Activated T-cell treated with anti-CD3 and anti-CD28 coated beads, Interleukin-2, amount 50 U/mL, for 4 hours (primary cell): ENCODE measurements around the gene KIAA1328. TPM values are rescaled to one million over a fixed set of nuclear protein-coding genes. Genes with fewer than 3 reads are reported as not detected.
A peak's percentile ranks its signal among the peaks of the same experiment; 100 is the strongest.
"Not testable (repeated sequence)": the region's sequence is repeated elsewhere in the genome, so short reads cannot be mapped to it uniquely, and the experiment has no call there.

Experiments
- ATAC-seq, 2 donors: fragments of 200-7000 bp; cut with Tn5 transposase; one replicate each; pipeline ENCODE4 v1.10.0; 2021
- DNase-seq: peaks from one replicate; pipeline ENCODE4 v3.0.0-alpha.2; 2020
- H3K27me3 Mint-ChIP-seq: one replicate; pipeline ENCODE4 v1.8.0; 2021; ENCODE audit warnings: low read depth, mixed read lengths
- H3K36me3 Mint-ChIP-seq: one replicate; pipeline ENCODE4 v1.8.0; 2022; ENCODE audit warnings: mixed read lengths; ENCODE audit not compliant: insufficient read depth
- H3K4me1 Mint-ChIP-seq: one replicate; pipeline ENCODE4 v1.8.0; 2021; ENCODE audit warnings: low read depth, mixed read lengths
- H3K4me3 Mint-ChIP-seq: one replicate; pipeline ENCODE4 v1.8.0; 2021; ENCODE audit warnings: mild to moderate bottlenecking, moderate library complexity, mixed read lengths
- H3K9me3 Mint-ChIP-seq: one replicate; pipeline ENCODE4 v1.8.0; 2021; ENCODE audit warnings: mixed read lengths
- total RNA-seq, 3 donors: library from RNA; stranded (reverse); gene quantifications; one replicate each; pipeline ENCODE4 v1.2.1, GENCODE V29; 2021

Gene KIAA1328
- total RNA-seq, 3 donors from 2014 or later, result 4.3 to 5.2 (median 4.8) TPM

DNA sequence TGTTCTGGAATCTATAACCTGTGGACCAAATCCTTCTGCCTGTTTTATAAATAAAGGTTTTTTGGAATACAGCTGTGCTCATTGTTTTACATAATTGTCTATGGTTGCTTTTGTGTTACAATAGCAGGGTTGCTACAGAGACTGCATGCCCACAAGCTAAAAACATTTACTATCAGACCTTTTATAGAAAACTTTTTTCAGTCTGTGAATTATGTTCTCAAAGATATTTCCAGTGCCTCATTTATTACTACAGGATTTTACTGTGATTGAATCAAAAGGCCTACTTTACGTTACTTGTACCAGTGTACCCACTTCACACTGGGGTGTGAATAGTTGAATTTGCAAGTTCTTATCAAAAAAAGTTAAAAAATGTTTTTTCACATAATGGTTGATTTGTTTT is 7.0 kb downstream of the KIAA1328 start:
- no peak for DNase-seq
- Mint-ChIP-seq H3K27me3 (no peaks in the 10 kb centered on the region), H3K4me3 (no peak overlapping the region), H3K4me1 (peaks cover 5% of the 10 kb centered on the region), H3K9me3 (no peaks in the 10 kb centered on the region), H3K36me3 (peaks cover 36% of the 10 kb centered on the region)
- no peak for ATAC-seq

DNA sequence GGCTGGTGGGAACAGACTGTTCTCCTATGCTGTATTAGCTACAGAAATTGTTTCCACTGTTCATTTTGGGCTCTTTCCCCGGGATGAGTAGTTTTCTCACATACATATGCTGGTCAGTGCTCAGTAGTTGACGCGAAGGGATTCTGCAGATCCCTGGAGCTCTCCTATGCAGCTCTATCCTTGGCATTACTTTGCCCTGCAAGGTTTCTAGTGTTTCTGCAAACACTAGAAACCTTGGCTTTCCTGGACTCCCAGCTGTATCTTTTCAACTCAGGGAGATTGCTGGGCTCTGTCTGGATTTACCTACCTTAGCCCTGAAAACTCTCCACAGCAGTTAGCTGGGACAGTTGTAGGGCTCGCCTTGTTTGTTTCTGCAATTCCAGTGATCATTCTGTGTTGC is 10.9 kb downstream of the KIAA1328 start:
- Mint-ChIP-seq H3K9me3 (no peaks in the 10 kb centered on the region), H3K4me1 (peaks cover 3% of the 10 kb centered on the region), H3K36me3 (peaks cover 44% of the 10 kb centered on the region), H3K27me3 (no peaks in the 10 kb centered on the region), H3K4me3 (no peak overlapping the region)
- DNase-seq, result no peak
- ATAC-seq, result no peak

DNA sequence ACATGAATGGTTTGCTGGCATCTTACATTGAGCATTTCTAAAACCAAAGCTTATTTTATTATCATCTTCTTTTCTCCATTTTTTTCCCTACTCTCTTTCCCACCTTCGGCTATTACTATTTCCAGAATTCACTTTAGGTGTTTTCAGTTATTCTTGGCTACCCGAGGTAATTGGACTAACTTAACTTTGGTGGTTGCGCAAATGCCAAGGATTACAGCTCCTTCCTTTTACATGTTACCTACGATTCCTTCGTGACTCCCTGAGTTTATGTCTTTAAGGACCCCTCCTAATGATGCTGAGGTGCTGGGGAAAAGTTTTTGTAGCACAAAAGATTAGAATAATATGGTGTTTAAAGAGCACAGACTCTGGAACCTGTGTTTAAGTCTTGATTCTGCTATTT is 14.3 kb downstream of the KIAA1328 start:
- Mint-ChIP-seq H3K36me3 (peaks cover 35% of the 10 kb centered on the region), H3K4me3 (no peak overlapping the region), H3K27me3 (no peaks in the 10 kb centered on the region), H3K4me1 (peaks cover 3% of the 10 kb centered on the region), H3K9me3 (no peaks in the 10 kb centered on the region)
- DNase-seq (no peak), ATAC-seq (no peak)

DNA sequence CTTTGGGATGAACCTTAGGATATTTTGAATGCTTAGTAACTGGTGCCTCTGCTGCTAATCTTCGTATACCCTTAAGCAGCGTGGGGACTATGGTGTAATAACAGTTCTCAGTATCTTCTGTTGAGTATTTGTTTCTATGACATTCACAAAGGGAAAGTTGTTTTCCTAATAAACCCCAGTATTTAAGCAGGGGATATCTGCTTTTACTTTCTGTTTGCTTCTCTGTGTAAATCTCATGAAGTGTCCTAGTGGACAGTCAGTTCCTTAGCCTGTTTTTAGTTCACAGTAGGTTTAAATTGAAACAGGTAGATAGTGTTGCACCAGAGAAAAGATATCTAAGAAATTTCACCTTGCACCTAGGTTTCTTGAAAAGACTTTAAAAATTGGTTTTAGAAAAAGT is 14.9 kb downstream of the KIAA1328 start:
- H3K4me1 Mint-ChIP-seq, result peaks cover 3% of the 10 kb centered on the region
- H3K4me3 Mint-ChIP-seq, result no peak overlapping the region
- H3K27me3 Mint-ChIP-seq, result no peaks in the 10 kb centered on the region
- no peaks in the 10 kb centered on the region for H3K9me3 Mint-ChIP-seq
- DNase-seq (no peak), ATAC-seq (no peak)
- H3K36me3 Mint-ChIP-seq, result peaks cover 33% of the 10 kb centered on the region

DNA sequence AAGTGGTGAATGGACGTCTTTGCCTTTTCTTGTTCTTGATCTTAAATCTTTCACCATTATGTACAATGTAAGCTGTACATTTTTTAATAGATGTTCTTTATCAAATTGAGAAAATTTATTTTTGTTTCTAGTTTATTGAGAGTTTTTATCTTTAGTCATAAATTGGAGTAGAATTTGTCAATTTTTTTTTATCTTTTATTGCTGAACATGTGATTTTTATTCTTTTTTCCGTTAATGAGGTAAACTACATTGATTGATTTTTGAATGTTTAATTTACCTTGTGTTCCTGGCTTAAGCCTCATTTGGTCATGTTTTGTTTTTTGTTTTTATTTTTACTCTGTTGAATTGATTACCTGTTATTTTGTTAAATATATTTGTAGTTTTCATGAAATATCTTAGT is 19.7 kb downstream of the KIAA1328 start:
- H3K27me3 Mint-ChIP-seq, result no peaks in the 10 kb centered on the region

DNA sequence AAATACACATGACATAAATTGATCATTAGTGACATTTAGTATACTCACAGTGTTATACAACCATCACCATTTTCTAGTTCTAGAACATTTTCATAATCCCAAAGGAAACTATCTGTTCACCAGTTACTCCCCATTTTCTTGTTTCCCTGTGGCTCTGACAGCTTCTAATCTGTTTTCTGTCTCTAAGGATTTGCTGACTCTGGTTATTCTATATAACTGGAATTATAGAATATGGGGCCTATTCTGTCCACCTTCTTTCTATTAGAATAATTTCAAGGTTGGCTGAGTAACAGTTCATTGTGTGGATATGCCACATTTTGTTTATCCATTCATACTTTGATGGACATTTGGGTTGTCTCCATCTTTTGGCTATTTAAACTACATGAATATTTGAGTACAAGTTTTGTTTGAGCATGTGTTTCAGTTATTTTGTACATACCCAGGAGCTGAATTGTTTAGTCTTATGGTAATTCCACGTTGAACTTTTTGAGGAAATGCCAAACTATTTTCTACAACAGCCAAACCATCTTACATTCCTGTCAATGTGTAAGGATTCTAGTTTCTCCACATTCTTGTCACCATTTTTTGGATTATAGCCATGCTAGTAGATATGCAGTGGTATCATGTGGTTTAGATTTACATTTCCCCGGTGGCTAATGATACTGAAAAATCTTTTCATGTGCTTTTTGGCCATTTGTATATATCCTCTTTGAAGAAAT is 20.5 kb downstream of the KIAA1328 start:
- Mint-ChIP-seq H3K4me1 (peaks cover 2% of the 10 kb centered on the region), H3K27me3 (no peaks in the 10 kb centered on the region), H3K36me3 (peaks cover 41% of the 10 kb centered on the region), H3K9me3 (peaks cover 12% of the 10 kb centered on the region), H3K4me3 (no peak overlapping the region)
- DNase-seq (no peak), ATAC-seq (no peak)

More for the DNA sequence above, 19.7 kb downstream of the KIAA1328 start:
- Mint-ChIP-seq H3K4me1 (peaks cover 2% of the 10 kb centered on the region), H3K36me3 (peaks cover 34% of the 10 kb centered on the region), H3K9me3 (peaks cover 12% of the 10 kb centered on the region), H3K4me3 (no peak overlapping the region)
- DNase-seq, result no peak
- ATAC-seq, result no peak

DNA sequence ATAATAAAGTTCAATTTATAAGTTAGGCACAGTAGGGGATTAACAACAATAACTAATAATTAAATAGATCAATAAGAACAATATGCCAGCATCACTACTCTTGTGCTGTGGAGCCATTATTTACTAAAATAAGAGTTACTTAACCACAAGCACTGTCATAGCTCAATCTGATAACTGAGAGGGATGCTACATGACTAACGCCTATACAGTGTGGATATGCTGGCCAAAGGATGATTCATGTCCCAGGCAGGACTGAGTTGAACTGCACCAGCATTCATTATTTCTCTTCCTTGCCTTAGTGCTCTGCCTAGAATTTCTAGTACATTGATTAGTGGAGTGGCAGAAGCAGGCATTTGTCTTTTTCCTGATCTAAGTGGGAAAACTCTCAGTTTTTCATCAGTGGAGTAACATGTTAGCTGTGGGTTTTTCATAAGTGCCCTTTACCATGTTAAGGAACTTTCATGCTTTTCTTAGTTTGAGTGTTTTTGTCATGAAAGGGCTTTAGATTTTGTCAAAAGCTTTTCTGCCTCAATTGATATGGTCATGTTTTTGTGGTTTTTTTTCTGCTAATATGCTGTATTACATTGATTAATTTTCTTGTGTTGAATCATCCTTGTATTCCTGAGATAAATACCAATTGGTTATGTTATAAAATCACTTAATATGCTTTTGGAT is 21.7 kb downstream of the KIAA1328 start:
- peaks cover 12% of the 10 kb centered on the region for H3K9me3 Mint-ChIP-seq
- H3K36me3 Mint-ChIP-seq, result peaks cover 43% of the 10 kb centered on the region
- no peak overlapping the region for H3K4me3 Mint-ChIP-seq
- no peak for DNase-seq
- H3K4me1 Mint-ChIP-seq, result peaks cover 2% of the 10 kb centered on the region
- ATAC-seq, result peak; percentile 77 to 84
- H3K27me3 Mint-ChIP-seq, result no peaks in the 10 kb centered on the region

DNA sequence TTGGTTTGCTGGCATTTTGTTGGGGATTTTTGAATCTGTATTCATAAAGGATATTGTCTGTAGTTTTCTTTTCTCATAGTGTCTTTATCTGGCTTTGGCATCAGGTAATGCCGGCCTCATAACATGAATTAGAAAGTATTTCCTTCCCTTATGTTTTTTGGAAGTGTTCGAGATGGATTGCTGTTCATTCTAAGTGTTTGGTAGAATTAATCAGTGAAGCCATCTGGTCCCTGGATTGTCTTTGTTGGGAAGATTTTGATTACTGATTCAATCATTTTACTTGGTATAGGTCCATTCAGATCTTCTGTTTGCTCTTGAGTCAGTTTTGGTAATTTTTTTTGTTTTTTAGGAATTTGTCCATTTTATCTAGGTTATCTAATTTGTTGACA is 22.3 kb downstream of the KIAA1328 start:
- Mint-ChIP-seq H3K4me1 (peaks cover 2% of the 10 kb centered on the region), H3K36me3 (peaks cover 45% of the 10 kb centered on the region), H3K27me3 (no peaks in the 10 kb centered on the region), H3K4me3 (no peak overlapping the region), H3K9me3 (peaks cover 12% of the 10 kb centered on the region)
- no peak for DNase-seq
- ATAC-seq, result no peak

DNA sequence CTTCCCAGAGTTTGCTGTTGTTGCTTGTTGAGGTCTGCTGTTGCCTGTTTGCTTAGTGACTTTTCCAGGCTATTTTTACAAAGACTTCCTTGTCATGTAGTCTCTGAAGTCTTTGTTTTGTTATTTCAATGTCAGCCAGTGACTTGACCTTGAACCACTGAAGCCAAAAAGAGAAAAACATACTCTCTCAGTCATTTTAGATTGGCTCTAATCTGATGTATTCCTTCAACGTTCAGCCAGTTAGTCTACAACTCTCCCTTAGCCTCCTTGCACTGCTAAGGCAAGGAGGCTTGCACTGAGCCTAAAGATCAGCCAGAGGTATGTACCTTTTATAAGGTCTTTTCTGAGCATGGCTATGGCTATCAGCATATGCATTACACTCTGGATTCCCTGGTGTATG is 27.9 kb downstream of the KIAA1328 start:
- no peaks in the 10 kb centered on the region for H3K27me3 Mint-ChIP-seq
- no peak for ATAC-seq
- H3K36me3 Mint-ChIP-seq, result peaks cover 44% of the 10 kb centered on the region
- H3K4me3 Mint-ChIP-seq, result no peak overlapping the region
- H3K9me3 Mint-ChIP-seq, result peaks cover 10% of the 10 kb centered on the region
- no peak for DNase-seq
- no peaks in the 10 kb centered on the region for H3K4me1 Mint-ChIP-seq

DNA sequence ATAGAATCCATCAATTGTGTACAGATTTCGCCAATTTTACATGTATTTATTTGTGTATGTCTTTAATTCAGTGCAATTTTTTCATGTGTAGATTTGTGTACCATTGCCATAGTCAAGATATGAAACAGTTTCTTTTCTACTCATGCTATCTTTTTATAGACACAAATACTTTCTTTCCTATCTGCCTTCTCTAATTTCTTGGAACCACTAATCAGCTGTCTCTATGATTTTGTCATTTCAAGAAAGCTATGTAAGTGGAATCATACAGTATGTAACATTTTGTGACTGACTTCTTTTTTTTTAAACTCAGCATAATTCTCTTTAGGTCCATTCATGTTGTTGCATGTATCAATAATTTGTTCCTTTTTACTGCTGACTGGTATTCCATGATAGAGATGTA is 33.3 kb downstream of the KIAA1328 start:
- H3K4me3 Mint-ChIP-seq, result no peak overlapping the region
- H3K9me3 Mint-ChIP-seq, result no peaks in the 10 kb centered on the region
- peaks cover 24% of the 10 kb centered on the region for H3K36me3 Mint-ChIP-seq
- no peaks in the 10 kb centered on the region for H3K4me1 Mint-ChIP-seq
- ATAC-seq (no peak), DNase-seq (no peak)
- H3K27me3 Mint-ChIP-seq, result no peaks in the 10 kb centered on the region

DNA sequence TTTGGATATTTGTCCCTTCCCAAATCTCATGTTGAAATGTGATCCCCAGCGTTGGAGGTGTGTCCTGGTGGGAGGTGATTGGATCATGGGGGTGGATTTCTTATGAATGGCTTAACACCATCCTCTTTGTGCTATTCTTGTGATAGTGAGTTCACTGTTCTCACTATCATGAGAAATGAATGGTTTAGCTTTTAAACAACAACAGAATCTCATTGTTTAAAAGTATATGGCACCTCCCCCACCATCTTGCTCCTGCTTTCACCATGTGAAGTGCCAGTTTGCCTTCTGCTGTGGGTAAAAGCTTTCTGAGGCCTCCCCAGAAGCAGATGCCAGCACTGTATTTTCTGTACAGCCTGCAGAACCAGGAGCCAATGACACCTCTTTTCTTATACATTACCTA is 38.1 kb downstream of the KIAA1328 start:
- Mint-ChIP-seq H3K9me3 (no peaks in the 10 kb centered on the region), H3K27me3 (no peaks in the 10 kb centered on the region), H3K36me3 (peaks cover 32% of the 10 kb centered on the region), H3K4me1 (no peaks in the 10 kb centered on the region), H3K4me3 (no peak overlapping the region)
- DNase-seq (no peak), ATAC-seq (no peak)

DNA sequence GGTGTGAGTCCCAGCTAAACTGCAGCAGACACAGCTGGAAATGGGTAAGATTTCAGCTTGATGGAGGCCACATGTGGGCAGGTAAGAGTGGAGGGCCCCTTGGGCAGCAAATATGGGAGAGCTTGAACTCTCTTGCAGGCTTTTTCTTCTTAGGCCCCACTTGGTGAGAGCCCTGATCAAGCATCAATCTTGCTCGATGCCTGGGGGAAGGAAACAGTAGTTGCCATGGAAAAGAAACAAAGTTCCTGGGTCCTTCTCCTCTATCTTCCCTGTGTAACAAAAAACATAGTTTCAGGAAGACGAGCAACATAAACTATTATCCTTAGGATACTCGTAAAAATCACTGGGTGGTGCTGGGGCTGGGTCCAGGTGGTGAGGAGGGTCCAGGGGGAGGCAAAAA is 42.9 kb downstream of the KIAA1328 start:
- H3K4me3 Mint-ChIP-seq, result no peak overlapping the region
- no peaks in the 10 kb centered on the region for H3K4me1 Mint-ChIP-seq
- peaks cover 12% of the 10 kb centered on the region for H3K9me3 Mint-ChIP-seq
- H3K27me3 Mint-ChIP-seq, result no peaks in the 10 kb centered on the region
- ATAC-seq (no peak), DNase-seq (no peak)
- peaks cover 43% of the 10 kb centered on the region for H3K36me3 Mint-ChIP-seq

DNA sequence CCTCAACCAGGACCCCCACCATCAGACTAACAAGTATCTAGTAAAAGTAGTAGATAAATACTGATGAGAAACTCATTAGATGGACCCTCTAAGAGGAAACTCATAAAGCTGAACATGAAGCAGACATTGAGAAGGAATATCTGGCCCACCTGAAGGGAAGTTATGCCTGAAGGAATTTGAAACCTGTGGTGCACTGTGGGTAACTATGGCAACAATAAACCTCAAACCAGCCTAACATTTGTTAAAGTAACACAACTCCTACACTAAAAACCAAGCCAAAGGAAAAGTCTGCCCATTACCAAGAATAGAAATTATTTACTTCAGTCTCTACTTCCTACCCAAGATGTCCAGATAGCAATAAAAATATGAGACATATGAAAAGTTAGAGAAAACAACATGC is 43.4 kb downstream of the KIAA1328 start:
- Mint-ChIP-seq H3K9me3 (peaks cover 12% of the 10 kb centered on the region), H3K27me3 (no peaks in the 10 kb centered on the region), H3K4me1 (no peaks in the 10 kb centered on the region), H3K36me3 (peaks cover 46% of the 10 kb centered on the region), H3K4me3 (no peak overlapping the region)
- ATAC-seq (no peak), DNase-seq (no peak)

DNA sequence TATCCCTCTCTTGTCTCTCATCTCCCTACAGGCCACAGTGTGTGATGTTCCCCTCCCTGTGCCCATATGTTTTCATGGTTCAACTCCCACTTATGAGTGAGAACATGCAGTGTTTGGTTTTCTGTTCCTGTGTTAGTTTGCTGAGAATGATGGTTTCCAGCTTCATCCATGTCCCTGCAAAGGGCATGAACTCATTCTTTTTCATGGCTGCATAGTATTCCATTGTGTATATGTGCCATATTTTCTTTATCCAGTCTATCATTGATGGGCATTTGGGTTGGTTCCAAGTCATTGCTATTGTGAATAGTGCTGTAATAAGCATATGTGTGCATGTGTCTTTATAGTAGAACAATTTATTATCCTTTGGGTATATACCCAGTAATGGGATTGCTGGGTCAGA is 44.9 kb downstream of the KIAA1328 start:
- not testable (repeated sequence) for H3K4me1 Mint-ChIP-seq, ATAC-seq, H3K27me3 Mint-ChIP-seq, DNase-seq, H3K4me3 Mint-ChIP-seq
- Mint-ChIP-seq H3K36me3 (peaks cover 50% of the 10 kb centered on the region), H3K9me3 (peaks cover 12% of the 10 kb centered on the region)

DNA sequence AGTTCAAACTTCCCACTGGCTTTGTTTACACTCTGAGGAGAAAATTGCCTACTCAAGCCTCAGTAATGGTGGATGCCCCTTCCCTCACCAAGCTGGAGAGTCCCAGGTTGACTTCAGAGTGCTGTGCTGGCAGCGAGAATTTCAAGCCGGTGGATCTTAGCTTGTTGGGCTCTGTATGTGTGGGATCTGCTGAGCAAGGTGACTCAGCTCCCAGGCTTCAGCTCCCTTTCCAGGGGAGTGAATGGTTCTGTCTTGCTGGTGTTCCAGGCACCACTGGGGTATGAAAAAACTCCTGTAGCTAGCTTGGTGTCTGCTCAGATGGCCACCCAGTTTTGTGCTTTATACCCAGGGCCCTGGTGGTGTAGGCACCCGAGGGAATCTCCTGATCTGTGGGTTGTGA is 50.9 kb downstream of the KIAA1328 start:
- H3K36me3 Mint-ChIP-seq, result peaks cover 46% of the 10 kb centered on the region
- H3K4me3 Mint-ChIP-seq, H3K27me3 Mint-ChIP-seq, H3K4me1 Mint-ChIP-seq, DNase-seq, ATAC-seq, H3K9me3 Mint-ChIP-seq: not testable (repeated sequence)
